Stomach (tissue), 4 donors: ENCODE measurements around the gene DHX36.

Source experiments
- EP300 ChIP-seq: sonication (generic); formaldehyde crosslinking; IDR thresholded peaks from one replicate; pipeline ENCODE4 v1.6.1; 2017; ENCODE audit warnings: antibody characterized with exemption
- POLR2A ChIP-seq, 4 donors: fragments of 450-650 bp; IDR thresholded peaks; one replicate each; pipeline ENCODE4 v1.6.1; 2016; ENCODE audit warnings: antibody characterized with exemption in 4 of 4, control low read depth in 2 of 4, mild to moderate bottlenecking in 1 of 4, moderate library complexity in 1 of 4
- POLR2AphosphoS5 ChIP-seq, 3 donors: sonication (generic); formaldehyde crosslinking; IDR thresholded peaks; one replicate each; pipeline ENCODE4 v1.6.1; 2016; ENCODE audit warnings: antibody characterized with exemption in 3 of 3
- TF ChIP-seq, protein P1 (sequence below), 7 experiments: fragments of 450-650 bp in 4 of 7; fragments of 200-600 bp in 3 of 7; sonication (generic) in 3 of 7; IDR thresholded peaks; one replicate each; pipeline ENCODE4 v1.5.1; 2016 to 2019; ENCODE audit warnings: antibody characterized with exemption in 7 of 7, control low read depth in 2 of 7, mild to moderate bottlenecking in 1 of 7

GRCh38 chr3:154275292-154275691, 49.0 kb downstream of the DHX36 start:
- TF ChIP-seq, protein P1, sequence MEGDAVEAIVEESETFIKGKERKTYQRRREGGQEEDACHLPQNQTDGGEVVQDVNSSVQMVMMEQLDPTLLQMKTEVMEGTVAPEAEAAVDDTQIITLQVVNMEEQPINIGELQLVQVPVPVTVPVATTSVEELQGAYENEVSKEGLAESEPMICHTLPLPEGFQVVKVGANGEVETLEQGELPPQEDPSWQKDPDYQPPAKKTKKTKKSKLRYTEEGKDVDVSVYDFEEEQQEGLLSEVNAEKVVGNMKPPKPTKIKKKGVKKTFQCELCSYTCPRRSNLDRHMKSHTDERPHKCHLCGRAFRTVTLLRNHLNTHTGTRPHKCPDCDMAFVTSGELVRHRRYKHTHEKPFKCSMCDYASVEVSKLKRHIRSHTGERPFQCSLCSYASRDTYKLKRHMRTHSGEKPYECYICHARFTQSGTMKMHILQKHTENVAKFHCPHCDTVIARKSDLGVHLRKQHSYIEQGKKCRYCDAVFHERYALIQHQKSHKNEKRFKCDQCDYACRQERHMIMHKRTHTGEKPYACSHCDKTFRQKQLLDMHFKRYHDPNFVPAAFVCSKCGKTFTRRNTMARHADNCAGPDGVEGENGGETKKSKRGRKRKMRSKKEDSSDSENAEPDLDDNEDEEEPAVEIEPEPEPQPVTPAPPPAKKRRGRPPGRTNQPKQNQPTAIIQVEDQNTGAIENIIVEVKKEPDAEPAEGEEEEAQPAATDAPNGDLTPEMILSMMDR (IDR thresholded peaks at IDR 0.05) = no peak
- TF ChIP-seq POLR2A (IDR thresholded peaks at IDR 0.05) (no peak), EP300 (no peak), POLR2AphosphoS5 (IDR thresholded peaks at IDR 0.05) (no peak)
